Neuronal stem cell (in vitro differentiated cells): ENCODE data around the gene RBM19.
A peak's percentile ranks its signal among the peaks of the same experiment; 100 is the strongest.

ENCODE experiments used
- DNase-seq: peaks from one replicate; pipeline ENCODE4 v3.0.0-alpha.2; 2013; ENCODE audit warnings: low spot score
- H2AFZ ChIP-seq: one replicate; pipeline ENCODE4 v1.6.1; 2013; ENCODE audit warnings: mild to moderate bottlenecking, low read length, inconsistent platforms
- H2AK5ac ChIP-seq: 2 replicates; pipeline ENCODE4 v1.6.1; 2013; ENCODE audit warnings: low read depth, mild to moderate bottlenecking, inconsistent platforms, low read length, moderate library complexity, mixed read lengths
- H2BK120ac ChIP-seq: 2 replicates; pipeline ENCODE4 v1.6.1; 2013; ENCODE audit warnings: low read depth, mild to moderate bottlenecking, inconsistent platforms, low read length, moderate library complexity, mixed read lengths
- H2BK12ac ChIP-seq: one replicate; pipeline ENCODE4 v1.6.1; 2013; ENCODE audit warnings: low read length, inconsistent platforms
- H2BK15ac ChIP-seq: 2 replicates; pipeline ENCODE4 v1.6.1; 2013; ENCODE audit warnings: mild to moderate bottlenecking, low read length, inconsistent platforms, mixed read lengths
- H2BK5ac ChIP-seq: one replicate; pipeline ENCODE4 v1.6.1; 2013; ENCODE audit warnings: inconsistent platforms, mild to moderate bottlenecking, low read length, moderate library complexity
- H3K14ac ChIP-seq: one replicate; pipeline ENCODE4 v1.6.1; 2013; ENCODE audit warnings: low read length, inconsistent platforms
- H3K18ac ChIP-seq: 2 replicates; pipeline ENCODE4 v1.6.1; 2013; ENCODE audit warnings: low read length, inconsistent platforms
- H3K23ac ChIP-seq: 2 replicates; pipeline ENCODE4 v1.6.1; 2013; ENCODE audit warnings: low read depth, mild to moderate bottlenecking, mixed read lengths, low read length, inconsistent platforms; ENCODE audit not compliant: poor library complexity
- H3K27ac ChIP-seq: replicated peaks from 3 replicates; pipeline ENCODE4 v1.5.1; 2013; ENCODE audit warnings: low read length, inconsistent platforms
- H3K27me3 ChIP-seq, 3 experiments: 2 replicates each; pipeline ENCODE4 v1.6.1; 2013; ENCODE audit warnings: low read length in 3 of 3, mild to moderate bottlenecking in 2 of 3, inconsistent platforms in 1 of 3, low read depth in 1 of 3, mixed read lengths in 1 of 3, moderate library complexity in 1 of 3; ENCODE audit not compliant: control insufficient read depth in 3 of 3, insufficient read depth in 3 of 3
- H3K36me3 ChIP-seq, 2 donors: replicated peaks in 1 of 2; 2 replicates each; pipeline ENCODE4 v1.6.1; 2013; ENCODE audit warnings: low read length in 2 of 2; ENCODE audit not compliant: control insufficient read depth in 2 of 2, insufficient read depth in 2 of 2
- H3K4ac ChIP-seq: 2 replicates; pipeline ENCODE4 v1.6.1; 2013; ENCODE audit warnings: inconsistent platforms, mild to moderate bottlenecking, low read length, moderate library complexity
- H3K4me1 ChIP-seq, 2 donors: 1 replicate in 1 of 2; 2 replicates in 1 of 2; pipeline ENCODE4 v1.6.1; 2013; ENCODE audit warnings: low read length in 2 of 2, low read depth in 1 of 2; ENCODE audit not compliant: control insufficient read depth in 2 of 2, insufficient read depth in 1 of 2
- H3K4me2 ChIP-seq: one replicate; pipeline ENCODE4 v1.6.1; 2013; ENCODE audit warnings: mild to moderate bottlenecking, low read length, inconsistent platforms; ENCODE audit not compliant: insufficient read depth, poor library complexity, severe bottlenecking
- H3K4me3 ChIP-seq, 2 donors: 2 replicates each; pipeline ENCODE4 v1.5.1; 2013; ENCODE audit warnings: low read length in 2 of 2, mild to moderate bottlenecking in 2 of 2, inconsistent platforms in 1 of 2, moderate library complexity in 1 of 2
- H3K79me1 ChIP-seq: one replicate; pipeline ENCODE4 v1.6.1; 2013; ENCODE audit warnings: low read depth, mild to moderate bottlenecking, inconsistent platforms, low read length, moderate library complexity
- H3K9ac ChIP-seq: one replicate; pipeline ENCODE4 v1.6.1; 2013; ENCODE audit warnings: mild to moderate bottlenecking, low read depth, low read length, inconsistent platforms; ENCODE audit not compliant: poor library complexity
- H3K9me3 ChIP-seq, 2 donors: replicated peaks in 1 of 2; 2 replicates each; pipeline versions ENCODE3 to v1.6.1; 2013; ENCODE audit warnings: low read length in 2 of 2, mild to moderate bottlenecking in 2 of 2, inconsistent platforms in 1 of 2, low read depth in 1 of 2, mixed read lengths in 1 of 2, moderate library complexity in 1 of 2; ENCODE audit not compliant: control insufficient read depth in 2 of 2, insufficient read depth in 1 of 2
- H4K8ac ChIP-seq: one replicate; pipeline ENCODE4 v1.6.1; 2013; ENCODE audit warnings: low read depth, mild to moderate bottlenecking, inconsistent platforms, low read length, moderate library complexity
- H4K91ac ChIP-seq: one replicate; pipeline ENCODE4 v1.6.1; 2013; ENCODE audit warnings: low read length, low read depth, mild to moderate bottlenecking, inconsistent platforms; ENCODE audit not compliant: poor library complexity
- WGBS, 2 donors: extraction: QIAGEN DNeasy Blood & Tissue Kit; methylation state at CpG; one replicate each; pipeline ENCODE4 v1.1.7; 2013; ENCODE audit warnings: missing lambda C conversion rate in 2 of 2, mixed read lengths in 1 of 2; ENCODE audit not compliant: insufficient read length in 2 of 2, insufficient replicate concordance in 1 of 2; ENCODE audit errors: extremely low coverage in 2 of 2; 5-methylcytosine and 5-hydroxymethylcytosine counted together

Gene RBM19

DNA sequence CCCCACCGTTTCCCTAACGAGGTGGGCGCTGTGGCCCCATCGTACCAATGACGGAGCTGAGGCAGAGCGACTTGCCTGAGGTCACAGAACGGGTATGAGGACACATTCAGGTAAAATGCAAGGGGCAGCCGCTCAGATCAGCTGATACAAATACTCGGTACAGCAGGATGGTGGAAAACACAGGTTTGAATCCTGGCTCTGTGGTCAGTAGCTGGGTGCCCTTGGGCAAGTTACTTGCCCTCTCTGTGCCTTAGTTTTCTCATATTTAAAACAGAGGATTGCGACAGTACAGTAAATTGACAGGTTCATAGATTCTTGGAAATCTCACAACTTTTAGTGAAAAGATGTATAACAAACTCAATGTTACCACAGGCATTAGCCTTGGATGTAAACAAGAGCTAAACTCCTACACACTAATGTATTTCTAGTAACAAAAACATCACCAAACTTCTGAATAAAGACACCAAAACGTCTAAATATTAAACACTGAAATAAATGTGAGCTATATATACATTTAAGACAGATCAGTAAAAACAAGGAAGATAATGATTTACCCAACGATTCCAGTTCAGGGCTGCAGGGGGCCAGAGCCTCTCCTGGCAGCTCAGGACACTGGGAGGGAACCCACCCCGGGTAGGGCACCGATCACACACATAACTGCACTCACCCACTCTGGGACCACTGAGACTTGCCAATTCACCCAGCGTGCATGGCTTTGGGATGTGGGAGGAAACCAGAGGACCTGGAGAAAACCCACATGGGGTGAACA lies 128.4 kb downstream of the RBM19 start:
- no peak for DNase-seq
- Histone ChIP-seq H2AK5ac (no peak overlapping the region), H3K4ac (no peak overlapping the region), H3K9me3 (no peaks in the 10 kb centered on the region), H3K79me1 (no peaks in the 10 kb centered on the region), H2BK5ac (no peak overlapping the region), H2BK15ac (no peak overlapping the region), H3K18ac (peak overlapping the region; percentile 29), H3K27ac (no peak overlapping the region), H4K8ac (no peak overlapping the region), H4K91ac (peak overlapping the region; percentile 18), H3K23ac (no peak overlapping the region), H3K4me3 (no peak overlapping the region), H3K4me2 (no peak overlapping the region), H2BK120ac (no peak overlapping the region), H3K36me3 (peaks cover 0 to 3% of the 10 kb centered on the region in 2 donors), H3K14ac (peak overlapping the region; percentile 14), H3K4me1 (peaks cover 11 to 20% of the 10 kb centered on the region in 2 donors), H3K27me3 (no peaks in the 10 kb centered on the region), H2AFZ (no peak overlapping the region), H3K9ac (no peak overlapping the region), H2BK12ac (no peak overlapping the region)
- WGBS, 2 donors, result no CpG with 5 or more reads among the region's 15 CpGs

GRCh38 chr12:113837084-113837483 lies 129.0 kb downstream of the RBM19 start:
- H2BK120ac ChIP-seq, result no peak overlapping the region
- H2AK5ac ChIP-seq, result no peak overlapping the region
- no peak overlapping the region for H3K9ac ChIP-seq
- H3K9me3 ChIP-seq, result no peaks in the 10 kb centered on the region
- no peak overlapping the region for H3K23ac ChIP-seq
- peaks cover 11 to 20% of the 10 kb centered on the region in 2 donors for H3K4me1 ChIP-seq
- H3K18ac ChIP-seq, result no peak overlapping the region
- no peak overlapping the region for H3K27ac ChIP-seq
- WGBS, 2 donors, result no CpG with 5 or more reads among the region's 5 CpGs
- no peak overlapping the region for H4K8ac ChIP-seq
- no peaks in the 10 kb centered on the region for H3K36me3 ChIP-seq
- H3K4ac ChIP-seq, result no peak overlapping the region
- H4K91ac ChIP-seq, result no peak overlapping the region
- no peak for DNase-seq
- no peaks in the 10 kb centered on the region for H3K79me1 ChIP-seq
- no peaks in the 10 kb centered on the region for H3K27me3 ChIP-seq
- no peak overlapping the region for H2AFZ ChIP-seq
- no peak overlapping the region for H3K4me3 ChIP-seq
- no peak overlapping the region for H2BK15ac ChIP-seq
- H2BK12ac ChIP-seq, result no peak overlapping the region
- H3K4me2 ChIP-seq, result no peak overlapping the region
- H3K14ac ChIP-seq, result no peak overlapping the region
- no peak overlapping the region for H2BK5ac ChIP-seq

- Histone ChIP-seq H3K9ac (peak overlapping the region; percentile 38), H2AFZ (peak overlapping the region; percentile 39), H3K27ac (no peak overlapping the region), H2BK120ac (no peak overlapping the region), H3K4me3 (no peak overlapping the region), H3K4ac (no peak overlapping the region), H3K23ac (no peak overlapping the region), H3K27me3 (no peaks in the 10 kb centered on the region), H2BK5ac (peak overlapping the region; percentile 14), H4K8ac (no peak overlapping the region), H3K4me2 (no peak overlapping the region), H2BK12ac (no peak overlapping the region), H4K91ac (no peak overlapping the region), H3K18ac (peak overlapping the region; percentile 29), H3K36me3 (no peaks in the 10 kb centered on the region), H2AK5ac (no peak overlapping the region), H2BK15ac (no peak overlapping the region), H3K79me1 (no peaks in the 10 kb centered on the region), H3K4me1 (peaks cover 11 to 25% of the 10 kb centered on the region in 2 donors), H3K9me3 (no peaks in the 10 kb centered on the region), H3K14ac (no peak overlapping the region)
- no CpG with 5 or more reads among the region's 16 CpGs for WGBS, 2 donors
- no peak for DNase-seq
These were observed 130.2 kb downstream of the RBM19 start for GRCh38 chr12:113835896-113836295.

GRCh38 chr12:113835433-113835832 lies 130.7 kb downstream of the RBM19 start:
- WGBS, 2 donors, result no CpG with 5 or more reads among the region's 16 CpGs
- H3K27ac ChIP-seq, result no peak overlapping the region

More at GRCh38 chr12:113835433-113835832, 130.7 kb downstream of the RBM19 start:
- no peak for DNase-seq
- H3K18ac ChIP-seq, result peak overlapping the region; percentile 29
- H2BK15ac ChIP-seq, result no peak overlapping the region
- no peak overlapping the region for H4K91ac ChIP-seq
- H3K14ac ChIP-seq, result no peak overlapping the region
- H2AFZ ChIP-seq, result peak overlapping the region; percentile 39
- peak overlapping the region; percentile 14 for H2BK5ac ChIP-seq
- no peak overlapping the region for H2BK120ac ChIP-seq
- peak overlapping the region; percentile 27 for H2AK5ac ChIP-seq
- no peak overlapping the region for H3K4ac ChIP-seq
- H3K27me3 ChIP-seq, result no peaks in the 10 kb centered on the region
- H4K8ac ChIP-seq, result no peak overlapping the region
- H2BK12ac ChIP-seq, result peak overlapping the region; percentile 76
- H3K23ac ChIP-seq, result no peak overlapping the region
- H3K4me1 ChIP-seq, result peaks cover 11 to 26% of the 10 kb centered on the region in 2 donors
- H3K4me3 ChIP-seq, result no peak overlapping the region
- no peaks in the 10 kb centered on the region for H3K9me3 ChIP-seq
- peak overlapping the region; percentile 38 for H3K9ac ChIP-seq
- H3K79me1 ChIP-seq, result no peaks in the 10 kb centered on the region
- H3K36me3 ChIP-seq, result no peaks in the 10 kb centered on the region
- H3K4me2 ChIP-seq, result no peak overlapping the region
